Pulmonary artery endothelial cell (primary cell): Measurements from ENCODE around the gene DYRK3. TPM values are rescaled to one million over a fixed set of nuclear protein-coding genes. Genes with fewer than 3 reads are reported as not detected.

Experiments used
- DNase-seq: peaks from one replicate; pipeline ENCODE4 v3.0.0-alpha.2; 2011; ENCODE audit warnings: low read depth, low spot score
- total RNA-seq: library from RNA; depleted of rRNA; stranded (reverse); fragments of >200 nt; gene quantifications from 2 replicates; pipeline ENCODE4 v1.2.3, GENCODE V29; 2014

The DYRK3 gene
- total RNA-seq, 1 donor from 2014 or later = 13.4 TPM

DNA sequence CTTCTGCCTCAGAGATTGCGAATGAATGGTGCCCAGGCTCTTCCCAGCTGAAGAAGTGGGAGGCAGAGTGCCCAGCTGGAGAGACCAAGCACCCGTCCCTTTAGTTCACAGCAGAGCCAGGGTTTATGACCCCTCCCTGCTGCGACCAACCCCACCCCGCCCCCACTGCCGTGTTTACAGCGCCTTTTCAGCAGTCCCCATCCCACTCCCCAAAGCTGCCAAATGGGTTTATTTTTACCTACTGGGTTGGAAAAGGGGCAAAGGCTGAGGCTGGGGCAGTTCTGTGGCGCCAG, 23.6 kb downstream of the DYRK3 start:
- DNase-seq = no peak

GRCh38 chr1:206660136-206660535, 24.8 kb downstream of the DYRK3 start:
- DNase-seq = no peak

DNA sequence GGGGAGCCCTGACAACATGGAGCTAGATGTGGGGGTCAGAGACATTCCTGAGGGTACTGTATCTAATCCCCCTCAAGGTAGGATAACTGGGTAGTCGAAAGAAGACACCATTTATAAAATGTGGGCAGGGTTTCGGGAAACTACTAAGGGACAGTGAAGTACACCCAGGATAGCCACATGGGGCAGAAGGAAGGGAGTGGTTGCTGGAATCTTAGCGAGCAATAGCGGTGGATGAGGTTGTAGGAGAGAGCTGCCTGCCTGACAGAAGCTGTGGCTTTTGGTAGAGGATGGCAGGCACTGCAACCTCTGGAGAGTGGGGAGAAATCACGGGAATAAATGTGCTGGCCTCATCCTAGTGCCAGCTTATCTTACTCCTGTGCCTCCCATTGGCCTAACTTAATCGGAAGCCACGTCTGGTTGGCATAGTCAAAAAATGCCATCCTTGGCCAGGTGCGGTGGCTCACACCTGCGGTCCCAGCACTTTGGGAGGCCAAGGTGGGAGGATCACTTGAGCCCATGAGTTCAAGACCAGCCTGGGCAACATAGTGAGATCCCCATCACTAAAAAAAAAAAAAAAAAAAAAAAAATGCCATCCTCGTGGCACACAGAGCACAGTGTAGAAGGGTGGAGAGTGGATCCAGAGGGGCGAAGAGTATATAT, 26.0 kb downstream of the DYRK3 start:
- no peak for DNase-seq

DNA sequence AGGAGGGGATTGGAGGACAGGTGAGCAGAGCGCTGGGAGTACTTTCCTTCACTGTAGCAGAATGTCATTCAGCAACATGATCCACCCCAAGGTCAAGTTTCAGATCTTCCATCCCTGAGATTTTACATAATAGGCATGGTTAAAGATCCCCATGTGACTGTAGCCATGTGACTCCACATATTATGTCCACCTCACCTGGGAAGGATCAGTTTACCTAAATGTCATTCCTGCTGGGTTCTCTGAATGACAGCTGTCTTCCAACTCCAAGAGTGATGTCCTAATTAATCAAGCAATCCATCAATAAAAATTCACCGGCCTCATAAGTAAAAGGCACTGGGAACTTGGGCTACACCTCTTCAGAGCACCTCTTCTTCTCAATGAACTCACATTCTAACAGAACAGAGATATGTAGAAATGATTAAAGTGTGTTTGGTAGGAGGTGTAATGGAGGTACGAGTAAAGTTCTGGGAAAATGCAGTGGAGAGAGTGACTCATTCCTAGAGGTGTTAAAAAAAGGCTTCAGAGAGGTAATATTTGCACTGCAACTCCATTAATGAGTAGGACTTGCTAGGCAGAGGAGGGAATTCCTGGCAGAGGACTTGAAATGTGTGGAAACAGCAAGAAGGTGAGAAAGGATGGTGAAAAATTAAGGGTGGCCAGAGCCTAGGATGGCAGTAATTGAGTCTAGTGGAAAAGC, 27.2 kb downstream of the DYRK3 start:
- DNase-seq = no peak

- DNase-seq = no peak
These were observed 28.0 kb downstream of the DYRK3 start for GRCh38 chr1:206663362-206663761.

DNA sequence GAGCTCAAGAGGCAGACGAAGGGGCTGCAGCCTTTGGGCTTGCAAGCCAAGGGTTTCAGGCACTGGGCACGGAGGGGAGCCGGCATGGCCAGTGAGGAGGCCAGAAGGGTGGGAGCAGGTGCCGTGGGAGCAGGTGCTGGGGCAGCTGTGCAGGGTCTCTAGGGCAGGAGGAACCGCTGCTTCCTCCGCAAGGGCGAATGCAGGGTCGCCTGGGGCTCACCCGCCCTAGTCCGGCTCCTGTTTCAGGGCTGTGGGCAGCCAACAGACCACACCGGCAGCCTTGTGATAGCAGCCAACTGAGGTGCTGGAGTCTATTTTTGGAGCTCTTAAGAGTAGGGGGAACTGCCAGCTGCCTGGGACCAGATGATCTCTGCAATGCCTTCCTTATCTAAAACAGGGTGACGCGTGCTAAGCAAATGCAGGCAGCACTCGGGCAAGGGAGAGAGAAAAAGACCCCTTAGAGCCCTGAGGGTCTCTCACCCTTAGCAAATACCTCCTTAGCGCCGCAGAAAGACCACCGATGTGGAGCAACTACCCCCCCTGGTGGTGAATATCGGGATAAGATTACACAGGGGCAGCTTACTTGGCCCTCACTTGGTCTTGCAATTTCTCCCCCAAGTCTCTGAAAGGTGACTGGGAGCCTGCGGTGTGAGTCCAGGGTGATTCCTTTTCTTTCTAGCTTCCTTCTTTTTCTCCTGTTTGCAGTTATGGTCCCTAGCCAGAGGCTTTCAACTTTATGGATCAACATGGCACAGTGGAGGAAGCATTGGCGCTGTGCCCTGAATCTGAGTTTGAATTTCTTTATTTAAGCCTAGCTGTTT, 28.7 kb downstream of the DYRK3 start:
- DNase-seq = no peak

- DNase-seq = no peak
These were observed 29.4 kb downstream of the DYRK3 start for GRCh38 chr1:206664740-206665139.

GRCh38 chr1:206666031-206666561, 30.8 kb downstream of the DYRK3 start:
- no peak for DNase-seq

DNA sequence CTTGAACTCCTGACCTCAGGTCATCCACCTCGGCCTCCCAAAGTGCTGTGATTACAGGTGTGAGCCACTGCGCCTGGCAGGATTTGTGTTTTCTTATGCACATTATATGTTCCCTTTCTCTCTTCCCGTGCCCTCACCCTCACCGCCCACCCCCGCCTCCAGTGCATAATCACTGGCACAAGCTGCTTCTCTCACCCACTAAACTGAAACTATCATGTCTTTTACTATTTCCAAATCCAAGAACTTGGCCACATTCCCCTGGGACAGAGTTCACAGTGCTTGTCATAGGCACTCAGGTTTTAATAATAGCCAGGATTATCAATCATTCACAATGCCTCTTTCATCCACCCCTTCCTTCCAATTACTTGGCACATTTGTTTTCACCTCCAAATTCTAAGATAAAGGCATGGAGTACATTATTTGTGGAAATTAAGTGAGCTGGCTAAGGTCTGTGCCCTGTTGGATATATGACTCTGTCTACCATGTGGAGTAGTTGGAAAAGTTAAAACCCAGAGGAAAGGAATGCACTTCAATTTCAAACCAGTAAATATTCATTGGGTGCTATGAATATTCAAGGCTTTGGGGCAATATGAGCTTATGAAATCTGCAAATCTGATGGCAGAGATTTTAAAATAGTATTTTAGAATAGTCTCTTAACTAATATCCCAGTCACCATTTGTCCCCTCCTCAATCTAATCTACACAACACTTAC, 31.8 kb downstream of the DYRK3 start:
- DNase-seq = no peak

DNA sequence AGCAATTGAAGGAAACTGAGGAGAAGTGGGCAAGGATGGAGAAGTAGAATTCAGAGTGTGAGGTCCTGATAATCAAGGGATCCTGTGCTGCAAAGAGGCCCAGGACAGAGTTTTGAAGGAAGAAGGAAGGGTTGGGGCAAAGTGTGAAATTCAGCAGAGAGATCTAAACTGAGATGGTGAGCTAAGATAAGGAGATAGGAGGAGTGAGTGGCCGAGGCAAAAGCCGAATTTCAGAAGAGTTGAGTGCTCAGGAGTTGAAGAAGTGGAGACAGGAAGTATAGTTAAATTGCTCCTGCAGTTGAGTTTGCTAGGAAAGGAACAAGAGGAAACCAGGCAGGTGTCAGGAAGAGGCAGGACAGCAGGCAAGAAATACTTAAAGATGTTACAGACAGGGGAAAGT, 33.0 kb downstream of the DYRK3 start:
- no peak for DNase-seq

DNA sequence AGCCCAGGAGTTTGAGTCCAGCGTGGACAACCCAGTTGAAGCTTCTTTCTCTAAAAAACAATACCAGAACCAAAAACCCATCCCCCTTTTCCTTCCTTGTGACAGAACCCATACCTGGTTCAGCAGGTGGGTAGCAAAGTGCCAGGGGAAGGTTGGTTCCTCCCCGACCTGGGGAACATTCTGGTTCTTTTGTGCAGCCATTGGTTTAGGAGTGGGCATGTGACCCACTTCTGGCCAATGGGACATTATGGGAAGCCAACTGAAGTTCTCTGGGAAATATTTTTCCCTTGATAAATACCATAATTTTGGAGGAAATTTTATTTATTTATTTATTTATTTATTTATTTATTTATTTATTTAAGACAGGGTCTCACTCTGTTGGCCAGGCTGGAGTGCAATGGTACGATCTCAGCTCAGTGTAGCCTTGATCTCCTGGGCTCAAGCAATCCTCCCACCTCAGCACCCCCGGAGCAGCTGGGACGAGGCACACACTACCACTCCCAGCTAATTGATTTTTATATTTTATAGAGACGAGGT, 33.6 kb downstream of the DYRK3 start:
- DNase-seq = no peak

DNA sequence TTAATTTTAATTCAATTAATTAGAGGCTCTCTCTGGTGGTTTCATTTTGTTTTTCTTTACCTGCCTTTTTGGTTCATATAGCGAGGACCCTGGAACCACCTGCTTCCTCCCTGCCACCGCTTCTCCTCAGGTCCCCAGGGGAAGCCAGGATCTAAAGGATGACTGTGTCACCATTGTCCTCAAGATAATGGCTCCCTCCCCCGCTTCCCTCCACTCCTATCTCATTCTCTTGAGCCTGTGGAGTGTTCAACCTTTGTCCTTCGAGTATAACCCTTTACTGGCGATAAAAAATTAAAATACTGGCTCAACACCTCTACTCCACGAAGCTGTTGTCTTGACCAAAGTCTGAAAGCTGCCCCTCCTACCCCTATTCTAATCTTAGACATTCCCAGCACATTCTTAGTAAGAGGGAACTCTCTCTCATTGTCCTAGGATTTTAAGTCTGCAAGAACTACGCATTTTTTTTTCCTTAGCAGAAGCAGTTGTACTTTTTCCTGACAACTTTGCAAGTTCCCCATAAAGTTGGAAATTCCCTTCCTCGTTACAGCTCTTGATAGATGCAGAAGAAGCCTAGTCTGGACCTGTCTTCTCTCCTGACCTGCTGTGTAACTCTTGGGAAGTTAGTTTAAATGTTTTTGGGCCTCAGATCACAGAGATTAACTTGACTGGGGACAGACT, 36.8 kb downstream of the DYRK3 start:
- DNase-seq = no peak

DNA sequence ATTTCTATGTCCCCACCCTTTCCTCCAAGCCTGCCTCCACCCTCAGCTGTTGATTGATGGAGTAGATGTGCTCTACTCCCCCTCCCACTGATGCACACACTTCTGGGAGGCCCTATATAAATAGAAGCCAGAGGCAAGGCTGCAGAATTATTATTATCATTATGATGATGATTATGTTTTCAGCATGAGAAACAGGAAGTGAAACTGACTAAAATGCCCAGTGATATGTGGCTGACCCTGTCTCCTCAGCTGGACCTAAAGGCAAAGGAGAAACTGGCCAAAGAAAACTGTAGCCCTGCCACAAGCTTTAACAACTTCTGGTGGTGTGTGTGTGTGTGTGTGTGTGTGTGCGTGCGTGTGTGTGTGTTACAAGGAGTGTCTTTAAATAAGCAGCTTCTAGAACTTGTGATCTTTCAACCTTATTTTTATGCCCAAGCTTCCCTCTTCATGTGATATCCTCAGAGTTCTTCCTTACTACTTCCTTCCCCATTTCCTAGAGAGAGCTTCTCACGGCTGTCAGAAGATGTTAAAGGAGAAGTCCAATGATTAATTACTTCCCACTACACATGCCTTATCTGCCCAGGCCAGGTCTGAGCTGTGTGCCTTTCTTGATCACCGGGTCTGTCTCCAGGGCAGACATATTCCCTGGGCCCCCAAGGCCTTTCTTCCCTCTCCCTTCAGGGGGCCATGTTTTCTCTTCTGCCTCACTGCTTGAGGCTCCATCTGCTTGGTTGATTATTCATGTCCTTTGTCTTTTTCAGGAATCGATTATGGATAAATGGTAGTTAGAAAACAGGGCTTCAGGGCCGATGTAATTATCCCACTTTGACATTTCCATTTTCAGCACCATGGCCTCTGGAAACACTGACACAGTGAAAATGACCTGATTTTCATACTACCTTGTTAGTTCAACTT, 37.8 kb downstream of the DYRK3 start:
- DNase-seq = no peak

DNA sequence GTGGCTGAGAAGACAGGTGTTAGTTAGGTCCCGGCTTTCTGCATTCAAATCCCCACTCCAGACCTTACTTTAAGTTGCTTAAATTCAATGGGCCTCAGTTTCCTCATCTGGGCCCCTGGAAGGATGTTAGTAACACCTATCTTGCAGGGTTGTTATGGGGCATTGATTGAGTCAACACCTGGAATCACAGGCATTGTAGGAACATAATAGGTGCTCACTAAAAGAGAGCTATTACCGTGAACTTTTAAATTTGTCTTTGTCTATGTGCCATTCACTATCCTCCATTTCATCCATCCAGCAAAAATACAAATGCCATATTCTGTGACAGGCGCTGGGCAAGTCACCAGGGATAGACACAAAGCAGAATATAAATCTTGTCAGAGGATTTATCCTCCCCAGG, 38.9 kb downstream of the DYRK3 start:
- no peak for DNase-seq

DNA sequence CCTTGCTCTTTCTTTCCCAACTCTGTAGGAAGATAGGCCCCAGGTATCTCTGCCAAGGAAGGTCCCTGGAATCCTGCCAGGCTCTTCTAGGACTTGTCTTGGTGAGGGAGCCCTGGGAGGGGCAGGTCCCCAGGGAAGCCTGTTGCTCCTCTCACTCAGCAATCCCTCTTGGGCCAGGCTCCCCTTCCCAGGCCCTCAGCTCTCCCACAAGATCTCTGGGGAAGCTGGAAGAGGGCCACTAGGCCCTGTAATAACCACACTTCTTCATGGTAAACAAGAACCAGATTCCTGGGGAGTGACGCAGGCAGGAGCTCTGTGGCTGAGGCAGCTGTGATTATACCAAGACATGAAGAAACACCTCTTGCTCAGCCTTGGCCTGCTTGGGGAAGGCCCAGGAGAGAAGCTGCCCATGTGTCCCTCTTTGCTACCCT, 39.4 kb downstream of the DYRK3 start:
- DNase-seq = no peak

- no peak for DNase-seq
These were observed 41.2 kb downstream of the DYRK3 start for GRCh38 chr1:206676499-206676898.

GRCh38 chr1:206678490-206678889, 43.2 kb downstream of the DYRK3 start:
- no peak for DNase-seq

DNA sequence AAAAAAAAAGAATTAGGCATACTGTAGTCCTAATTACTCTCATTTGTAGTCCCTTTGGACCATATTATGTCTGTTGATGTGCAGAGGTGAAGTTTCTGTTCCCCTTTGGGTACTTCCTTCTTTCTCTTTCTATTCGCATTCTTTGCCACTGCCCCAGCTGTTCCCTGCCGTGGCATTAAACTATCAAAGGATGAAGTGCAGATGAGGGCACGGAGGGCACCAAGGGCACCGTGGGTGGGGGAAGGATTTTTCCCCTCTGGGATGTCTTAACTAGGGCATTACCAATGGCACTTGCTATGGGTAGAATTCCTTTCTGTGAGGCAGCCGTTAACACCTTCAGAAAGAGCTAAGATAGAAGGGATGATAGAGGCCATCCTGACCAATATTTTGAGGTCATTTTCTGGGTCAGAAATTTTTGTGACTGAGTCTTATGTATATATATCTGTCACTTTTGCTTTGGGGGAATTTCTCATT, 44.4 kb downstream of the DYRK3 start:
- DNase-seq = no peak

DNA sequence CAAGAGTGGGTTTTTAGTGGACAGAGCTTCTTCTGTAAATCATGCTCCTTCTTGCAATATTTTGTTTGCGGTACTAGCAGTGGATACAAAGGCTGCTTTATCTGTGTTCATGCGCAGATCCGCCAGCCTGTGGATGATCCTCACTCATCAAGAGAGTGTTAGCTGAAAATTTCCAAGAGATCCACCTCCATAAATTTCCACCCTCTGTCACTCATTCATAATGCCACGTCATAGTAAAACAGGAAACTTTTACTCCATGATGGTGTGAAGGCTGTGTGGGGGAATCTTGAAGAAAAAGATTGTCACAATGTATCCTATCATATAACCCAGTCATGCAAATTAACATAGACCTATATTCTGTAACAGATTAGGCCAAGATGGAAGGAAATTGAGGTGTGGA, 44.9 kb downstream of the DYRK3 start:
- DNase-seq = no peak

- DNase-seq = no peak
These were observed 46.0 kb downstream of the DYRK3 start for GRCh38 chr1:206681359-206681758.
